Upper lobe of left lung (tissue), 4 donors: ENCODE measurements around the gene MACROD2.

Experiments used
- EP300 ChIP-seq, 4 donors: sonication (generic); formaldehyde crosslinking; IDR thresholded peaks; one replicate each; pipeline ENCODE4 v1.5.1; 2017; ENCODE audit warnings: antibody characterized with exemption in 4 of 4, control low read depth in 2 of 4
- TF ChIP-seq, protein P1 (sequence below), 6 experiments: fragments of 450-650 bp in 4 of 6; fragments of 200-600 bp in 2 of 6; sonication (generic) in 2 of 6; IDR thresholded peaks; one replicate each; pipeline ENCODE4 v1.5.1; 2016 to 2019; ENCODE audit warnings: antibody characterized with exemption in 6 of 6

DNA sequence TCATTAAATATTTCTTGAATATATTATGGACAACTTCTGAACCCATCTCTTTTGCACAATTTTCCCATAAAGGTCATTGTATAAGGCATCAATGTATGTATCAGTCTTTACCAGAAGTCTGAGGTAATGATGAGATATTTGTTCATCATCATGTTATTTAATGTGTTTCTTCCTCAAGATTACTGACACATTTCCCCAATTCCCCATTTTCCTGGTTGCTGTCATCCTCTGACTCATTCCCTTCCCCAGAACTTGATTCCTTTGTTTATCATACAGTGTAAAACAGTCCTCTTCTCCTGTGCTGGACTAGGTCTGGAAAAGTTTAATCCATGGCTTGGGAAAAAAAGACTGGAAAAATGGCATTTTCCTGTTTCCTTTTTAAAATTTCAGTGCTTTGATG is 450.0 kb downstream of the MACROD2 start:
- TF ChIP-seq, protein P1, sequence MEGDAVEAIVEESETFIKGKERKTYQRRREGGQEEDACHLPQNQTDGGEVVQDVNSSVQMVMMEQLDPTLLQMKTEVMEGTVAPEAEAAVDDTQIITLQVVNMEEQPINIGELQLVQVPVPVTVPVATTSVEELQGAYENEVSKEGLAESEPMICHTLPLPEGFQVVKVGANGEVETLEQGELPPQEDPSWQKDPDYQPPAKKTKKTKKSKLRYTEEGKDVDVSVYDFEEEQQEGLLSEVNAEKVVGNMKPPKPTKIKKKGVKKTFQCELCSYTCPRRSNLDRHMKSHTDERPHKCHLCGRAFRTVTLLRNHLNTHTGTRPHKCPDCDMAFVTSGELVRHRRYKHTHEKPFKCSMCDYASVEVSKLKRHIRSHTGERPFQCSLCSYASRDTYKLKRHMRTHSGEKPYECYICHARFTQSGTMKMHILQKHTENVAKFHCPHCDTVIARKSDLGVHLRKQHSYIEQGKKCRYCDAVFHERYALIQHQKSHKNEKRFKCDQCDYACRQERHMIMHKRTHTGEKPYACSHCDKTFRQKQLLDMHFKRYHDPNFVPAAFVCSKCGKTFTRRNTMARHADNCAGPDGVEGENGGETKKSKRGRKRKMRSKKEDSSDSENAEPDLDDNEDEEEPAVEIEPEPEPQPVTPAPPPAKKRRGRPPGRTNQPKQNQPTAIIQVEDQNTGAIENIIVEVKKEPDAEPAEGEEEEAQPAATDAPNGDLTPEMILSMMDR (IDR thresholded peaks at IDR 0.05): no peak
- no peak for TF ChIP-seq EP300 (IDR thresholded peaks at IDR 0.05)
